H1 (cell line): ENCODE measurements around the gene LCE7A. TPM values are rescaled to one million over a fixed set of nuclear protein-coding genes. Genes with fewer than 3 reads are reported as not detected.

Source experiments
- CTCF ChIA-PET: fragments of 300-600 bp; sonication (Branson Sonifier 250); formaldehyde crosslinking; loops from one replicate; lab custom pipeline; 2021; ENCODE audit not compliant: partially characterized antibody; lab: Charles Lee
- POLR2A ChIA-PET: fragments of 300-600 bp; sonication (Branson Sonifier 250); formaldehyde crosslinking; loops from one replicate; lab custom pipeline; 2021; ENCODE audit warnings: inconsistent platforms; ENCODE audit not compliant: partially characterized antibody; lab: Charles Lee
- DNase-seq, 2 experiments: peaks; one replicate each; pipeline versions ENCODE4 v3.0.0 to v3.0.0-alpha.2; 2010 to 2022; ENCODE audit warnings: low spot score in 2 of 2, low read depth in 1 of 2, mixed read lengths in 1 of 2
- FAIRE-seq: peaks from 2 replicates; lab custom pipeline; 2011; peaks lifted over from hg19 to GRCh38; lab: Jason Lieb, UNC
- H2AFZ ChIP-seq: 2 replicates; pipeline ENCODE4 v1.8.1; 2012; ENCODE audit warnings: low read length, inconsistent platforms
- H2AK5ac ChIP-seq: 2 replicates; pipeline ENCODE4 v1.6.1; 2013; ENCODE audit warnings: low read depth, low read length
- H2BK120ac ChIP-seq: replicated peaks from 2 replicates; pipeline ENCODE3; 2013; ENCODE audit warnings: low read depth, low read length, inconsistent platforms
- H2BK12ac ChIP-seq: 2 replicates; pipeline ENCODE4 v1.6.1; 2013; ENCODE audit warnings: low read depth, low read length
- H2BK15ac ChIP-seq: 2 replicates; pipeline ENCODE4 v1.6.1; 2013; ENCODE audit warnings: low read length
- H2BK20ac ChIP-seq: 2 replicates; pipeline ENCODE4 v1.6.1; 2013; ENCODE audit warnings: low read length
- H2BK5ac ChIP-seq: 2 replicates; pipeline ENCODE4 v1.6.1; 2013; ENCODE audit warnings: low read depth, low read length
- H3K14ac ChIP-seq: 2 replicates; pipeline ENCODE4 v1.6.1; 2013; ENCODE audit warnings: inconsistent platforms; ENCODE audit not compliant: insufficient read length
- H3K18ac ChIP-seq: 2 replicates; pipeline ENCODE4 v1.6.1; 2013; ENCODE audit warnings: low read length; ENCODE audit errors: extremely low read depth
- H3K23ac ChIP-seq: 2 replicates; pipeline ENCODE4 v1.6.1; 2013; ENCODE audit warnings: inconsistent platforms; ENCODE audit not compliant: insufficient read length
- H3K23me2 ChIP-seq: 2 replicates; pipeline ENCODE4 v1.6.1; 2013; ENCODE audit warnings: low read depth, low read length
- H3K27ac ChIP-seq: 2 replicates; pipeline ENCODE4 v1.6.1; 2011; ENCODE audit warnings: low read depth, low read length, inconsistent platforms
- H3K27me3 ChIP-seq, 4 experiments: replicated peaks in 1 of 4; 1 replicate in 1 of 4; 2 replicates in 3 of 4; pipeline versions ENCODE4 v1.6.1 to v1.8.1; 2011 to 2013; ENCODE audit warnings: low read length in 3 of 4, mild to moderate bottlenecking in 3 of 4, inconsistent platforms in 2 of 4, mixed read lengths in 2 of 4, moderate library complexity in 1 of 4; ENCODE audit not compliant: control insufficient read depth in 3 of 4, insufficient read depth in 3 of 4; ENCODE audit errors: extremely low read depth in 1 of 4
- H3K36me3 ChIP-seq, 4 experiments: 2 replicates each; pipeline versions ENCODE4 v1.6.1 to v1.8.1; 2011 to 2013; ENCODE audit warnings: mild to moderate bottlenecking in 4 of 4, low read length in 3 of 4, moderate library complexity in 2 of 4, control low read depth in 1 of 4, inconsistent platforms in 1 of 4; ENCODE audit not compliant: insufficient read depth in 4 of 4, control insufficient read depth in 2 of 4
- H3K4ac ChIP-seq: replicated peaks from 2 replicates; pipeline ENCODE3; 2013; ENCODE audit warnings: low read length, low read depth, mixed read lengths, inconsistent platforms; ENCODE audit not compliant: insufficient read length
- H3K4me1 ChIP-seq, 4 experiments: replicated peaks in 1 of 4; 1 replicate in 1 of 4; 2 replicates in 3 of 4; pipeline versions ENCODE4 v1.6.1 to v1.8.1; 2011 to 2013; ENCODE audit warnings: low read length in 3 of 4, inconsistent platforms in 2 of 4, mixed read lengths in 1 of 4; ENCODE audit not compliant: insufficient read depth in 4 of 4, control insufficient read depth in 3 of 4
- H3K4me2 ChIP-seq, 2 experiments: 2 replicates each; pipeline versions ENCODE4 v1.6.1 to v1.8.1; 2011 to 2013; ENCODE audit warnings: low read depth in 2 of 2, low read length in 2 of 2, control low read depth in 1 of 2, inconsistent platforms in 1 of 2, mild to moderate bottlenecking in 1 of 2; ENCODE audit not compliant: insufficient read depth in 1 of 2
- H3K4me3 ChIP-seq, 4 experiments: fragments of 200-600, 300-600 bp in 1 of 4; sonication (generic), shearing (Covaris generic), sonication (Bioruptor Twin) in 1 of 4; 2 replicates each; pipeline versions ENCODE4 v1.5.1 to v1.8.1; 2011 to 2016; ENCODE audit warnings: low read length in 4 of 4, low read depth in 3 of 4, control low read depth in 2 of 4, inconsistent platforms in 2 of 4, mild to moderate bottlenecking in 2 of 4, mixed read lengths in 1 of 4, moderate library complexity in 1 of 4; ENCODE audit not compliant: insufficient read depth in 2 of 4; ENCODE audit errors: extremely low read depth in 1 of 4
- H3K56ac ChIP-seq: replicated peaks from 2 replicates; pipeline ENCODE3; 2013; ENCODE audit warnings: low read depth, mild to moderate bottlenecking, mixed read lengths, low read length, inconsistent platforms; ENCODE audit not compliant: insufficient read length
- H3K79me1 ChIP-seq: 2 replicates; pipeline ENCODE4 v1.6.1; 2013; ENCODE audit warnings: low read depth, low read length, control low read depth
- H3K79me2 ChIP-seq, 2 experiments: 2 replicates each; pipeline versions ENCODE4 v1.6.1 to v1.8.1; 2012 to 2013; ENCODE audit warnings: low read length in 2 of 2, mild to moderate bottlenecking in 2 of 2, inconsistent platforms in 1 of 2; ENCODE audit not compliant: insufficient read depth in 2 of 2, control insufficient read depth in 1 of 2
- H3K9ac ChIP-seq, 4 experiments: replicated peaks in 1 of 4; 1 replicate in 1 of 4; 2 replicates in 3 of 4; pipeline versions ENCODE4 v1.6.1 to v1.8.1; 2011 to 2013; ENCODE audit warnings: low read depth in 3 of 4, low read length in 3 of 4, control low read depth in 2 of 4, mild to moderate bottlenecking in 2 of 4, moderate library complexity in 2 of 4, inconsistent platforms in 1 of 4; ENCODE audit errors: extremely low read depth in 1 of 4
- H3K9me3 ChIP-seq, 2 experiments: 2 replicates each; pipeline versions ENCODE4 v1.6.1 to v1.8.1; 2012 to 2013; ENCODE audit warnings: mild to moderate bottlenecking in 2 of 2, moderate library complexity in 2 of 2, control low read depth in 1 of 2, inconsistent platforms in 1 of 2, low read depth in 1 of 2, low read length in 1 of 2, mixed read lengths in 1 of 2; ENCODE audit not compliant: insufficient read depth in 2 of 2
- H4K20me1 ChIP-seq, 2 experiments: replicated peaks in 1 of 2; 2 replicates each; pipeline versions ENCODE3 to v1.8.1; 2011 to 2013; ENCODE audit warnings: inconsistent platforms in 2 of 2, low read length in 2 of 2, mild to moderate bottlenecking in 1 of 2; ENCODE audit not compliant: insufficient read depth in 2 of 2, control insufficient read depth in 1 of 2
- H4K5ac ChIP-seq: 2 replicates; pipeline ENCODE4 v1.6.1; 2013; ENCODE audit warnings: low read length, low read depth, mixed read lengths, inconsistent platforms; ENCODE audit not compliant: insufficient read length
- H4K8ac ChIP-seq: 2 replicates; pipeline ENCODE4 v1.8.0; 2013; ENCODE audit warnings: mild to moderate bottlenecking, moderate library complexity, low read length, inconsistent platforms; ENCODE audit not compliant: insufficient read depth; ENCODE audit errors: extremely low read depth
- H4K91ac ChIP-seq: replicated peaks from 2 replicates; pipeline ENCODE3; 2013; ENCODE audit warnings: low read length, mixed read lengths, inconsistent platforms; ENCODE audit not compliant: insufficient read length
- ATF3 ChIP-seq: IDR thresholded peaks from 2 replicates; pipeline ENCODE4 v1.6.1; 2011; ENCODE audit warnings: low read depth, mild to moderate bottlenecking, low read length; ENCODE audit not compliant: insufficient read depth
- CHD1 ChIP-seq: IDR thresholded peaks from 2 replicates; pipeline ENCODE4 v1.6.1; 2012; ENCODE audit warnings: low read depth, low read length, improper control_type of control experiment
- JUN ChIP-seq: IDR thresholded peaks from 2 replicates; pipeline ENCODE4 v1.6.1; 2011; ENCODE audit warnings: low read depth, mild to moderate bottlenecking, improper control_type of control experiment, low read length
- NANOG ChIP-seq: IDR thresholded peaks from 2 replicates; pipeline ENCODE4 v1.6.1; 2011; ENCODE audit warnings: low read length, low read depth, mild to moderate bottlenecking, inconsistent platforms; ENCODE audit not compliant: insufficient read depth, poor library complexity, severe bottlenecking
- PHF8 ChIP-seq: fragments of 200-600 bp; sonication (generic); conservative IDR thresholded peaks from 2 replicates; pipeline ENCODE4 v1.7.1; 2012; ENCODE audit warnings: low read depth, mild to moderate bottlenecking, inconsistent platforms, low read length, moderate library complexity
- POU5F1 ChIP-seq: IDR thresholded peaks from 2 replicates; pipeline ENCODE4 v1.6.1; 2011; ENCODE audit warnings: low read depth, mild to moderate bottlenecking, low read length, moderate library complexity
- RBBP5 ChIP-seq: IDR thresholded peaks from 2 replicates; pipeline ENCODE4 v1.7.1; 2012; ENCODE audit warnings: low read depth, mild to moderate bottlenecking, inconsistent platforms, low read length, moderate library complexity, borderline replicate concordance
- TAF1 ChIP-seq: IDR thresholded peaks from 2 replicates; pipeline ENCODE4 v1.6.1; 2011; ENCODE audit warnings: mild to moderate bottlenecking, low read depth, low read length
- WGBS, 2 experiments: shearing (Covaris generic) in 1 of 2; methylation state at CpG; one replicate each; pipeline versions ENCODE4 v1.1.6 to v1.1.7; 2013 to 2015; ENCODE audit warnings: low lambda C conversion rate in 2 of 2, mixed read lengths in 2 of 2, inconsistent platforms in 1 of 2, low coverage in 1 of 2, missing lambda C conversion rate in 1 of 2; ENCODE audit not compliant: insufficient replicate concordance in 2 of 2, insufficient coverage in 1 of 2, insufficient read length in 1 of 2; ENCODE audit errors: extremely low coverage in 1 of 2, missing lambda C conversion rate in 1 of 2; 5-methylcytosine and 5-hydroxymethylcytosine counted together
- polyA plus RNA-seq, 7 experiments: library from polyadenylated mRNA; depleted of rRNA in 3 of 7; stranded (reverse) in 5 of 7; unstranded in 2 of 7; fragments of >200 nt in 5 of 7; fragments of 200-250 nt in 2 of 7; gene quantifications; 1 replicate in 5 of 7; 2 replicates in 1 of 7; 4 replicates in 1 of 7; pipeline versions ENCODE4 v1.2.1 to v1.2.3, GENCODE V29; 2011 to 2013; ENCODE audit warnings: missing spikeins in 2 of 7, mixed read lengths in 2 of 7
- total RNA-seq: library from RNA; stranded (reverse); fragmentation: NEBNext Ultra II Directional; extraction: Animal tissue kit (Norgen Biotek cat#: 25700); gene quantifications from 2 replicates; pipeline ENCODE4 v1.2.1, GENCODE V29; 2021

LCE7A gene
- total and polyA plus RNA-seq, 2 of the 8 experiments (the other 6 are each of a cell fraction or from before 2014, with no cell fraction given): not detected

GRCh38 chr1:152880316-152880715, 20.5 kb downstream of the LCE7A start:
- no peak overlapping the region for H2AK5ac ChIP-seq
- H3K14ac ChIP-seq: no peak overlapping the region
- H4K5ac ChIP-seq: no peak overlapping the region
- no peak overlapping the region for H3K56ac ChIP-seq
- no peaks in the 10 kb centered on the region for H4K20me1 ChIP-seq
- no peaks in the 10 kb centered on the region for H3K27me3 ChIP-seq
- H3K27ac ChIP-seq: no peak overlapping the region
- H4K91ac ChIP-seq: no peak overlapping the region
- no peaks in the 10 kb centered on the region for H3K23me2 ChIP-seq
- DNase-seq (no peak), FAIRE-seq (no peak)
- POLR2A ChIA-PET: no interaction called here
- no peak overlapping the region for H2BK12ac ChIP-seq
- CTCF ChIA-PET: no interaction called here
- H2BK5ac ChIP-seq: no peak overlapping the region
- no peak overlapping the region for H2BK15ac ChIP-seq
- 93% methylated on average over 4 of the region's 4 CpGs; no CpG with 5 or more reads in 1 of the 2 experiments for WGBS, 2 experiments
- no peaks in the 10 kb centered on the region for H3K36me3 ChIP-seq
- no peak overlapping the region for H3K4ac ChIP-seq
- H2BK120ac ChIP-seq: no peak overlapping the region
- no peak overlapping the region for H3K23ac ChIP-seq
- no peak overlapping the region for H2AFZ ChIP-seq
- H3K79me1 ChIP-seq: no peaks in the 10 kb centered on the region
- no peaks in the 10 kb centered on the region for H3K4me1 ChIP-seq
- H3K9ac ChIP-seq: no peak overlapping the region
- peaks cover 3% of the 10 kb centered on the region in 2 experiments; a peak in 1 of 4 replicates for H3K9me3 ChIP-seq
- no peak overlapping the region for H3K4me2 ChIP-seq
- no peak overlapping the region for H3K18ac ChIP-seq
- H4K8ac ChIP-seq: no peak overlapping the region; the same call in 1 of the 2 replicates
- H3K79me2 ChIP-seq: no peaks in the 10 kb centered on the region
- H3K4me3 ChIP-seq: no peak overlapping the region
- H2BK20ac ChIP-seq: no peak overlapping the region
- TF ChIP-seq RBBP5: no peak
- TF ChIP-seq NANOG: no peak
- no peak for TF ChIP-seq CHD1
- no peak for TF ChIP-seq JUN
- TF ChIP-seq POU5F1: no peak
- TF ChIP-seq PHF8: no peak
- TF ChIP-seq TAF1: no peak
- TF ChIP-seq ATF3: no peak
